Gastrocnemius medialis (tissue), 4 donors: ENCODE data around the gene EGR4. TPM values are rescaled to one million over a fixed set of nuclear protein-coding genes. Genes with fewer than 3 reads are reported as not detected.

Source experiments
- ATAC-seq, 2 donors: fragments of 150-250 bp; one replicate each; pipeline ENCODE4 v1.9.1; 2016
- DNase-seq, 2 donors: peaks; one replicate each; pipeline ENCODE4 v3.0.0-alpha.2; 2019
- H3K27ac ChIP-seq, 4 donors: fragments of 200-600 bp; sonication (generic); 1 replicate in 1 of 4; 2 replicates in 3 of 4; pipeline ENCODE4 v1.5.1; 2016 to 2018; ENCODE audit warnings: mild to moderate bottlenecking in 2 of 4, moderate library complexity in 1 of 4
- H3K27me3 ChIP-seq, 3 donors: fragments of 200-600 bp; sonication (generic) in 2 of 3; 1 replicate in 1 of 3; 2 replicates in 2 of 3; pipeline versions ENCODE4 v1.5.1 to v1.6.0; 2016 to 2019; ENCODE audit warnings: mild to moderate bottlenecking in 1 of 3, moderate library complexity in 1 of 3
- H3K36me3 ChIP-seq, 2 donors: fragments of 200-600 bp; sonication (generic) in 1 of 2; one replicate each; pipeline ENCODE4 v1.5.1; 2017 to 2018
- H3K4me1 ChIP-seq, 2 donors: fragments of 200-600 bp; sonication (generic) in 1 of 2; one replicate each; pipeline ENCODE4 v1.5.1; 2016 to 2017; ENCODE audit warnings: mild to moderate bottlenecking in 2 of 2
- H3K4me3 ChIP-seq, 4 donors: fragments of 200-600 bp; sonication (generic) in 3 of 4; 1 replicate in 1 of 4; 2 replicates in 3 of 4; pipeline ENCODE4 v1.5.1; 2016 to 2019; ENCODE audit warnings: mild to moderate bottlenecking in 2 of 4
- H3K9me3 ChIP-seq, 3 donors: fragments of 200-600 bp; sonication (generic) in 2 of 3; 1 replicate in 1 of 3; 2 replicates in 2 of 3; pipeline ENCODE4 v1.5.1; 2016 to 2019
- CTCF ChIP-seq, 5 experiments: fragments of 450-650 bp in 3 of 5; fragments of 200-600 bp in 2 of 5; sonication (generic) in 2 of 5; IDR thresholded peaks in 4 of 5; conservative IDR thresholded peaks in 1 of 5; 1 replicate in 4 of 5; 2 replicates in 1 of 5; pipeline ENCODE4 v1.5.1; 2016 to 2019; ENCODE audit warnings: antibody characterized with exemption in 5 of 5, mild to moderate bottlenecking in 3 of 5, moderate library complexity in 3 of 5
- POLR2A ChIP-seq, 2 donors: fragments of 450-650 bp; IDR thresholded peaks; one replicate each; pipeline ENCODE4 v1.6.1; 2017; ENCODE audit warnings: antibody characterized with exemption in 2 of 2, mild to moderate bottlenecking in 2 of 2, moderate library complexity in 2 of 2
- in situ Hi-C, 4 donors: fragments of 200-750 bp; cut with MboI; loops; one replicate each; pipeline versions ENCODE4 v1.15.0 to v1.8.0; 2017; ENCODE audit warnings: low sequenced_read_pairs in 4 of 4
- intact Hi-C: fragments of 100-400 bp; cut with DNase I; formaldehyde crosslinking; loops from one replicate; pipeline ENCODE4 v1.15.1; 2023; ENCODE audit warnings: low total_unique reads
- total RNA-seq, 4 donors: library from RNA; depleted of rRNA; stranded (reverse); fragments of >200 nt; gene quantifications; one replicate each; pipeline versions ENCODE4 v1.1.0 to v1.2.3, GENCODE V29; 2016

The EGR4 gene
- total RNA-seq: not detected

DNA sequence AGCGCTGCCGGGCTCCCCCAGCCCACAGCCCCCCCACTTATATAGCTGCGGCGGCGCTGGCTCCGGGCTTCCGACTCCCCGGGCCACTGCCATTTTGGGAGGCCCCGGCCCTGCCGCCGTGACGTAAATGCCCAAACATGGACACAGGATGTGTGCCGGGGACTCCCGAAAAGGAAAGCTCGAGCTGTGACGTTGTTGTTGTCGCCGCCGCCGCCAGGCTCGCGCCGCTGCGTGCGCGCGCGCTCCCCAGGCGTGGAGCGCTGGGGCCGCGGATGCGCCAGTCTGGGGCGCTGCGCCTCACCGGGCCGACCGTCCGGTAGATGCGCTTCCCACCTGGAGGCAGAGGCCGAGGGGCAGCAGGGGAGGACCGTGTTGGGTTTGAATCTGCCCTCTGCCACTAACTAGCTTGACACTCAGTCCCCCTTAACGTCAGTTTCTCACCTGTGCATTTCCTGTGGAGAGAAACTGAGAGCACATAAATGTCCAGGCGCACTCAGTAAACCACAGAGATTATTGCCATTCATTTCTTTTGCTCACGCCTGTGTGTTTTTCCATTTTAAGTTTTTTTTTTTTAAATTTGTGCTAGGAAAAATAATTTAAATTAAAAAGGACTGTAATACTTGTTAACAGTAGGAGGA lies at the start of gene EGR4:
TSS of gene EGR4 (minus strand) at position 15 of the 638 bp plus-strand sequence. CDS start 231 bp downstream, outside the sequence.
- in situ Hi-C loops: no loop called here
- ATAC-seq (no peak), DNase-seq (no peak)
- no peak within 1 kb of the TSS for H3K27ac ChIP-seq
- H3K9me3 ChIP-seq: no peaks in the 10 kb centered on the region
- TF ChIP-seq CTCF (IDR thresholded peaks at IDR 0.05 in 4 of 5, conservative IDR thresholded peaks at IDR 0.05 in 1 of 5) (no peak), POLR2A (IDR thresholded peaks at IDR 0.05) (no peak)
- H3K4me1 ChIP-seq: no peaks in the 10 kb centered on the region
- peak within 1 kb of the TSS; percentile 42 to 53 (median 46) for H3K4me3 ChIP-seq
- no peaks in the 10 kb centered on the region for H3K36me3 ChIP-seq
- intact Hi-C loops: no loop called here
- peaks cover 58 to 81% (median 64%) of the 10 kb centered on the region in 3 donors for H3K27me3 ChIP-seq

DNA sequence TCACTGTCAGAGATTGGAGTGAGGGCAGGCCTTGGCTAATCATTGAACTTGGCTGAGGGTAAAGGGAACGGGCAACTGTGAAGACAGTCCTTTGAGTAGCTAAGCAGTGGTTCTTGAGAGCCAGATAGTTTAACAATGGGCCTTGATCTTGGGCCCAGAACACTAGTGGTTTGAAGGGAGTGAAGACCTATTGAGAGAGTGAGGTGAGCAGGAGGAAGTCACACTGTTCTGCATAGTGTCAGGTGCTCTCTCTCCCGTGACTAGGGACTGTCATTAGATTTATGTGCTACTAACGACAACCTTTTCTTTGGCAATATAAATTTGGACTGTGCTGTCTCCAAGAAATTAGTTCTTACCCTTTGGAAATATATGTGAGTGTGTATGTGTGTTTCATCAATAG lies 47.7 kb upstream of the EGR4 start:
- no peak for TF ChIP-seq CTCF (IDR thresholded peaks at IDR 0.05 in 4 of 5, conservative IDR thresholded peaks at IDR 0.05 in 1 of 5)
- no peak for TF ChIP-seq POLR2A (IDR thresholded peaks at IDR 0.05)
- intact Hi-C loops: no loop called here
- no peak for ATAC-seq
- no peaks in the 10 kb centered on the region for H3K9me3 ChIP-seq
- no peaks in the 10 kb centered on the region for H3K27me3 ChIP-seq
- no peak overlapping the region for H3K27ac ChIP-seq
- H3K36me3 ChIP-seq: no peaks in the 10 kb centered on the region
- H3K4me3 ChIP-seq: no peak overlapping the region
- H3K4me1 ChIP-seq: no peaks in the 10 kb centered on the region
- in situ Hi-C loops: no loop called here
- DNase-seq: no peak

- TF ChIP-seq CTCF (IDR thresholded peaks at IDR 0.05 in 4 of 5, conservative IDR thresholded peaks at IDR 0.05 in 1 of 5): no peak
- no peak for TF ChIP-seq POLR2A (IDR thresholded peaks at IDR 0.05)
- Histone ChIP-seq H3K4me3 (no peak overlapping the region), H3K9me3 (peaks cover 0 to 9% (median 0%) of the 10 kb centered on the region in 3 donors), H3K36me3 (no peaks in the 10 kb centered on the region), H3K4me1 (no peaks in the 10 kb centered on the region), H3K27ac (no peak overlapping the region), H3K27me3 (peaks cover 0 to 3% (median 0%) of the 10 kb centered on the region in 3 donors)
- no peak for ATAC-seq
- intact Hi-C loops (no loop called here), in situ Hi-C loops (no loop called here)
- DNase-seq: no peak
Measured at GRCh38 chr2:73339201-73339600, 45.9 kb upstream of the EGR4 start.

DNA sequence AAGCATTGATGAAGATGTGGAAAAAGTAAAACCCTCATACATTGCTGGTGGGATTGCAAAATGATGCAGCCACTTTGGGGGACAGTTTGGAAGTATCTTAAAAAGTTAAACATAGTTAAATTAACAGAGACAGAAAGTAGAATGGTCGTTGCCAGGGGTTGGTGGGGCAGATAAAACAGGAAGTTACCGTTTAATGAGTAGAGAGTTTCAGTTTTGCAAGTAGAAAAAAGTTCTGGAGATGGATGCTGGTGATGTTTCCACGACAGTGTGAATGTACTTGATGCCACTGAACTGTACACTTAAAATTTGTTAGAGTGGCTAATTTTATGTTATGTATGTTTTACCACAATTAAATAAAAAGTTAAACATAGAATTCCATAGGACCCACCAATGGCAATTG lies 44.5 kb upstream of the EGR4 start:
- no peak overlapping the region for H3K4me3 ChIP-seq
- DNase-seq: no peak
- no peak overlapping the region for H3K27ac ChIP-seq
- intact Hi-C loops (no loop called here), in situ Hi-C loops (no loop called here)
- no peaks in the 10 kb centered on the region for H3K4me1 ChIP-seq
- peaks cover 0 to 9% (median 0%) of the 10 kb centered on the region in 3 donors for H3K9me3 ChIP-seq
- TF ChIP-seq POLR2A (IDR thresholded peaks at IDR 0.05) (no peak), CTCF (IDR thresholded peaks at IDR 0.05 in 4 of 5, conservative IDR thresholded peaks at IDR 0.05 in 1 of 5) (no peak)
- H3K27me3 ChIP-seq: peaks cover 0 to 3% (median 0%) of the 10 kb centered on the region in 3 donors
- no peaks in the 10 kb centered on the region for H3K36me3 ChIP-seq
- no peak for ATAC-seq

DNA sequence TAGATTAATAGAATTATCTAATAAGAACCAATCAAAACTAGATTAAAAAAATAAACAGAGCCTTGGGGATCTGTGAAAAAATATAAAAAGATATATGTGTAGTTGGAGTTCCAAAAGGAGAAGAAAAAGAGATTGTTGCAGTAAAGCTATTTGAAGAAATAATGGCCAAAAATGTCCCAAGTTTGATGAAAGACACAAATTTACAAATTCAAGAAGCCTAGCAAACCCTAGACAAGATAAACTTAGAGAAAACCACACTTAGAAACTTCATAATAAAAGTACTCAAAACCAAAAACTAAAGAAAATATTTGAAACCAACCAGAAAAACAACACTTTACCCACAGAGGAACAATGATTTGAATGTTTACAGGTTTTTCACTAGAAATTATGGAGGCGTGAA lies 41.3 kb upstream of the EGR4 start:
- no peak overlapping the region for H3K27ac ChIP-seq
- no peak overlapping the region for H3K4me3 ChIP-seq
- ATAC-seq (no peak), DNase-seq (no peak)
- H3K27me3 ChIP-seq: peaks cover 0 to 3% (median 0%) of the 10 kb centered on the region in 3 donors
- intact Hi-C loops: no loop called here
- no peaks in the 10 kb centered on the region for H3K36me3 ChIP-seq
- H3K4me1 ChIP-seq: no peaks in the 10 kb centered on the region
- H3K9me3 ChIP-seq: peaks cover 0 to 9% (median 0%) of the 10 kb centered on the region in 3 donors
- TF ChIP-seq CTCF (IDR thresholded peaks at IDR 0.05 in 4 of 5, conservative IDR thresholded peaks at IDR 0.05 in 1 of 5) (no peak), POLR2A (IDR thresholded peaks at IDR 0.05) (no peak)
- in situ Hi-C loops: no loop called here
